MM.1S (cell line): ENCODE results near the gene KCNH4.

Source experiments
- DNase-seq: peaks from one replicate; pipeline ENCODE4 v3.0.0-alpha.2; 2015
- H2AFZ ChIP-seq: fragments of 300-600 bp; sonication (generic); 2 replicates; pipeline ENCODE4 v1.6.0; 2016; ENCODE audit warnings: antibody characterized with exemption, low read length
- H3F3A ChIP-seq: fragments of 300-600 bp; sonication (generic); 2 replicates; pipeline ENCODE4 v1.6.1; 2016; ENCODE audit warnings: mild to moderate bottlenecking, antibody characterized with exemption, low read length, moderate library complexity, mixed read lengths; ENCODE audit not compliant: insufficient read depth
- H3K27ac ChIP-seq: fragments of 300-600 bp; sonication (generic); 2 replicates; pipeline ENCODE4 v1.5.1; 2016; ENCODE audit warnings: mild to moderate bottlenecking, low read length
- H3K27me3 ChIP-seq: fragments of 300-600 bp; sonication (generic); replicated peaks from 2 replicates; pipeline ENCODE4 v1.6.0; 2016; ENCODE audit warnings: low read length; ENCODE audit not compliant: insufficient read depth
- H3K36me3 ChIP-seq: fragments of 300-600 bp; sonication (generic); replicated peaks from 2 replicates; pipeline ENCODE4 v1.6.1; 2016; ENCODE audit warnings: mild to moderate bottlenecking, low read length, mixed read lengths; ENCODE audit not compliant: insufficient read depth
- H3K4me1 ChIP-seq: fragments of 300-600 bp; sonication (generic); 2 replicates; pipeline ENCODE4 v1.6.1; 2016; ENCODE audit warnings: low read length, mixed read lengths
- H3K4me2 ChIP-seq: fragments of 300-600 bp; sonication (generic); 2 replicates; pipeline ENCODE4 v1.6.0; 2016; ENCODE audit warnings: low read depth, low read length
- H3K4me3 ChIP-seq: fragments of 300-600 bp; sonication (generic); 2 replicates; pipeline ENCODE4 v1.5.1; 2016; ENCODE audit warnings: low read length, mixed read lengths
- H3K79me2 ChIP-seq: fragments of 300-600 bp; sonication (generic); 2 replicates; pipeline ENCODE4 v1.6.1; 2016; ENCODE audit warnings: mixed run types, low read length, mixed read lengths
- H3K9ac ChIP-seq: fragments of 300-600 bp; sonication (generic); 2 replicates; pipeline ENCODE4 v1.6.1; 2016; ENCODE audit warnings: low read length, mixed read lengths
- H3K9me2 ChIP-seq: fragments of 300-600 bp; sonication (generic); replicated peaks from 2 replicates; pipeline ENCODE4 v1.6.1; 2016; ENCODE audit warnings: mild to moderate bottlenecking, low read length, mixed read lengths; ENCODE audit not compliant: insufficient read depth
- H3K9me3 ChIP-seq: fragments of 300-600 bp; sonication (generic); replicated peaks from 2 replicates; pipeline ENCODE4 v1.6.1; 2016; ENCODE audit warnings: mild to moderate bottlenecking, low read length, mixed read lengths; ENCODE audit not compliant: insufficient read depth
- H4K20me1 ChIP-seq: fragments of 300-600 bp; sonication (generic); 2 replicates; pipeline ENCODE4 v1.6.1; 2016; ENCODE audit warnings: mild to moderate bottlenecking, low read length, moderate library complexity, mixed read lengths; ENCODE audit not compliant: insufficient read depth
- EZH2 ChIP-seq: fragments of 300-600 bp; sonication (generic); optimal IDR thresholded peaks from 2 replicates; pipeline ENCODE3; 2017; ENCODE audit warnings: low read depth, mild to moderate bottlenecking, antibody characterized with exemption, low read length, mixed read lengths
- EZH2phosphoT487 ChIP-seq: fragments of 300-600 bp; sonication (generic); IDR thresholded peaks from 2 replicates; pipeline ENCODE4 v1.6.1; 2018; ENCODE audit warnings: antibody characterized with exemption, low read length
- TF ChIP-seq, protein P1 (sequence below): fragments of 300-600 bp; sonication (generic); IDR thresholded peaks from 2 replicates; pipeline ENCODE4 v1.5.1; 2016; ENCODE audit warnings: antibody characterized with exemption, low read length, mixed read lengths

Gene KCNH4

GRCh38 chr17:42131232-42131631 is 49.7 kb downstream of the KCNH4 start:
- H3K4me1 ChIP-seq: peaks cover 27% of the 10 kb centered on the region

GRCh38 chr17:42130310-42130936 is 50.5 kb downstream of the KCNH4 start:
- Histone ChIP-seq H3K4me2 (no peak overlapping the region), H3K4me1 (peaks cover 27% of the 10 kb centered on the region), H2AFZ (no peak overlapping the region), H3K36me3 (peaks cover 7% of the 10 kb centered on the region), H3K79me2 (peaks cover 48% of the 10 kb centered on the region), H3K27ac (no peak overlapping the region), H3K9ac (no peak overlapping the region), H3K4me3 (no peak overlapping the region), H3K27me3 (no peaks in the 10 kb centered on the region), H3F3A (peaks cover 20% of the 10 kb centered on the region), H3K9me3 (no peaks in the 10 kb centered on the region), H4K20me1 (no peaks in the 10 kb centered on the region), H3K9me2 (no peaks in the 10 kb centered on the region)
- no peak for DNase-seq
- TF ChIP-seq EZH2 (no peak), EZH2phosphoT487 (no peak)
- TF ChIP-seq, protein P1, sequence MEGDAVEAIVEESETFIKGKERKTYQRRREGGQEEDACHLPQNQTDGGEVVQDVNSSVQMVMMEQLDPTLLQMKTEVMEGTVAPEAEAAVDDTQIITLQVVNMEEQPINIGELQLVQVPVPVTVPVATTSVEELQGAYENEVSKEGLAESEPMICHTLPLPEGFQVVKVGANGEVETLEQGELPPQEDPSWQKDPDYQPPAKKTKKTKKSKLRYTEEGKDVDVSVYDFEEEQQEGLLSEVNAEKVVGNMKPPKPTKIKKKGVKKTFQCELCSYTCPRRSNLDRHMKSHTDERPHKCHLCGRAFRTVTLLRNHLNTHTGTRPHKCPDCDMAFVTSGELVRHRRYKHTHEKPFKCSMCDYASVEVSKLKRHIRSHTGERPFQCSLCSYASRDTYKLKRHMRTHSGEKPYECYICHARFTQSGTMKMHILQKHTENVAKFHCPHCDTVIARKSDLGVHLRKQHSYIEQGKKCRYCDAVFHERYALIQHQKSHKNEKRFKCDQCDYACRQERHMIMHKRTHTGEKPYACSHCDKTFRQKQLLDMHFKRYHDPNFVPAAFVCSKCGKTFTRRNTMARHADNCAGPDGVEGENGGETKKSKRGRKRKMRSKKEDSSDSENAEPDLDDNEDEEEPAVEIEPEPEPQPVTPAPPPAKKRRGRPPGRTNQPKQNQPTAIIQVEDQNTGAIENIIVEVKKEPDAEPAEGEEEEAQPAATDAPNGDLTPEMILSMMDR: no peak

More at GRCh38 chr17:42131232-42131631, 49.7 kb downstream of the KCNH4 start:
- no peak overlapping the region for H3K9ac ChIP-seq
- no peak for DNase-seq
- H3K27ac ChIP-seq: no peak overlapping the region
- H3K36me3 ChIP-seq: peaks cover 7% of the 10 kb centered on the region
- no peak overlapping the region for H2AFZ ChIP-seq
- no peaks in the 10 kb centered on the region for H4K20me1 ChIP-seq
- no peaks in the 10 kb centered on the region for H3K9me3 ChIP-seq
- no peak overlapping the region for H3K4me3 ChIP-seq
- peaks cover 20% of the 10 kb centered on the region for H3F3A ChIP-seq
- no peak overlapping the region for H3K4me2 ChIP-seq
- H3K79me2 ChIP-seq: peaks cover 56% of the 10 kb centered on the region
- TF ChIP-seq, protein P1: no peak
- TF ChIP-seq EZH2: no peak
- TF ChIP-seq EZH2phosphoT487: no peak
- H3K9me2 ChIP-seq: no peaks in the 10 kb centered on the region
- no peaks in the 10 kb centered on the region for H3K27me3 ChIP-seq

DNA sequence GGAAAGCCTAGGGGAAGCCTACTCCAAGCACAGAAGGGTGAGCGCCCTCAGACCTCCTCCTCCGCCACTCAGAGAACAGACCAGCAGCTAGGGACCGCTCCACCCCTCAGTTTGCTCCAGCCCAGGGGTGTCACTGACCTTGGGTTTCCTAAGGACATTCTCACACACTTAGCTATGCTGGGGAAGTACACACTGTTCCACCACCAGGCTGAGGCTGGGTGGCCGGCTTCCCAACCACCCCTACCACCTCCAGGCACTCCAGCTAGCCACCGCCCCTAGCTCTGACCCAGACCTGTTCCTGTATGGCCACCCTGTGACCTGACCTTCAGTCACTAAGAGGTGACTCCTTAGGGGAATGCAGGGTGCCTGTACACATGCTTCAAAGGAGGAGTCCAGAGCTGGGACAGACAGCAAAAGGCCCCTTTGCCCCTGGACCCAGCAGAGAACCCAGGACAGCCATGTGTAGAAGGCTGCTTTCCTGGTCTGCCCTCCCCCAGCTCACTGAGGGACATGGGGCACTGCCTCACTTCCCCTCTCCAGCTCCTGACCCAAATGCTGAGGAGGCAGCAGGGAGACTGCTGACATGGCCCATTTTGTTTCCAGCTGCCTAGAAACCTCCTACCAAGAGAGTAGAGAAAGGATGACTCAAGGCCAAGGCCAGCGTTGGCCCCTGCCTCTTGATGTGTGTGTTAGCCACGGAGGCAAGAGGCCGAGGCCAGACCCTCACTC is 51.7 kb downstream of the KCNH4 start:
- H3K4me3 ChIP-seq: no peak overlapping the region
- no peaks in the 10 kb centered on the region for H3K9me3 ChIP-seq
- no peak overlapping the region for H3K4me2 ChIP-seq
- H3K4me1 ChIP-seq: peaks cover 23% of the 10 kb centered on the region
- H3K9me2 ChIP-seq: no peaks in the 10 kb centered on the region
- H4K20me1 ChIP-seq: no peaks in the 10 kb centered on the region
- no peak for DNase-seq
- H2AFZ ChIP-seq: no peak overlapping the region
- no peak overlapping the region for H3K9ac ChIP-seq
- H3F3A ChIP-seq: peaks cover 20% of the 10 kb centered on the region
- no peak overlapping the region for H3K27ac ChIP-seq
- peaks cover 7% of the 10 kb centered on the region for H3K36me3 ChIP-seq
- no peak for TF ChIP-seq EZH2
- TF ChIP-seq, protein P1: no peak
- no peak for TF ChIP-seq EZH2phosphoT487
- H3K79me2 ChIP-seq: peaks cover 38% of the 10 kb centered on the region
- H3K27me3 ChIP-seq: no peaks in the 10 kb centered on the region
